SK-N-MC (cell line): Measurements from ENCODE around the gene HDAC1.

Experiments used
- EZH2 ChIP-seq: fragments of 200-600 bp; sonication (generic); IDR thresholded peaks from one replicate; pipeline ENCODE4 v1.6.1; 2017; ENCODE audit warnings: antibody characterized with exemption
- POLR2AphosphoS5 ChIP-seq: IDR thresholded peaks from 2 replicates; pipeline ENCODE4 v1.6.1; 2012; ENCODE audit warnings: mild to moderate bottlenecking, low read depth, low read length, borderline replicate concordance

DNA sequence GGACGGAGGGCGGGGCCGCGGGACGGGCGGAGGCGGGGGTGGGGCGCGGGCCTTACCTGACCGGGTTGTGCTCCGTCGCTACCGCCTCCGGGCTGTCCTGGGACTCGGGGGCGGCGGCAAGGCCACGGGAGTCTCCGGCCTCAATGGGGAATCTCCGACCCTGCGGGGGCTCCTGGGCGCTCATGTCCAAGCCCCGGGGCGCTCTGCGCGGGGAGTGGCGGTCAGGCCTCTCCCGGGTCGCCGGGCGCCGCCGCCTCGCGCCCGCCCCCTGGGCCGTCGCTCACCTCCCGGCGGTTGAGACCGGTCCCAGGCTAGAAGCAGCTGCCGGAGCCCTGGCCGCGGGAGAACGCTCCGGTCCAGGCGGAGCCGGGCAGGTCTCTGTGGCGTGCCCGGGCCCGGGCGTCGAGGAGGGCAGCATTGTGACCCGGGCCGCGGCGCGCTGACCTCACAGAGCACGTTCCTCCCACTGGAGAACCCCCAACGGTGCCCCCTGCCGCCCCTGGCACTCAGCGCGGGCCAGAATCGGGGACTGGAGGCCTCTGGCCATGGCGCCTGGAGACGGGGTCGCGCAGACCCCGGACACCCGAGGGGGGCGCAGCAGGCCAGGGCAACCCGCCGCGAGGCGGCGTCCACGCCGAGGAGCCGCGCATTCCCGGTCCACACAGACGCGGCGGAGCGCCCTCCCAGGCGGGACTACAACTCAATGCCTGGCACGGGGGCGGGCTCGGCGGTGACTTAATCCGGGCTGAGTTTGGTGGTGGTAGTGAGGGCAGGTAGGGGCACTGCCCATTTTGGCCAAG is 70.0 kb downstream of the HDAC1 start:
- TF ChIP-seq POLR2AphosphoS5 (peak; percentile 26; the same call in 1 of the 2 replicates), EZH2 (no peak)
